Mesendoderm (in vitro differentiated cells): ENCODE data around the gene UBLCP1.

Experiments
- DNase-seq: peaks from one replicate; pipeline ENCODE4 v3.0.0; 2013
- H2AK5ac ChIP-seq: 2 replicates; pipeline ENCODE4 v1.6.1; 2013; ENCODE audit warnings: low read length, inconsistent platforms
- H2BK120ac ChIP-seq: 2 replicates; pipeline ENCODE4 v1.6.1; 2013; ENCODE audit warnings: low read depth, mild to moderate bottlenecking, low read length, moderate library complexity, mixed read lengths
- H2BK15ac ChIP-seq: replicated peaks from 2 replicates; pipeline ENCODE4 v1.6.1; 2013; ENCODE audit warnings: low read depth, mild to moderate bottlenecking, moderate library complexity
- H2BK5ac ChIP-seq: 2 replicates; pipeline ENCODE4 v1.6.1; 2013; ENCODE audit warnings: low read length, inconsistent platforms
- H3K18ac ChIP-seq: 2 replicates; pipeline ENCODE4 v1.6.1; 2013; ENCODE audit warnings: mild to moderate bottlenecking, low read length, mixed read lengths
- H3K23ac ChIP-seq: one replicate; pipeline ENCODE4 v1.6.1; 2013; ENCODE audit warnings: low read length
- H3K27ac ChIP-seq: 2 replicates; pipeline ENCODE4 v1.5.1; 2013; ENCODE audit warnings: low read depth, mild to moderate bottlenecking, inconsistent platforms, low read length, moderate library complexity
- H3K27me3 ChIP-seq: 2 replicates; pipeline ENCODE4 v1.6.1; 2013; ENCODE audit warnings: low read length, control low read depth, mild to moderate bottlenecking, inconsistent platforms; ENCODE audit not compliant: insufficient read depth, poor library complexity
- H3K36me3 ChIP-seq: 2 replicates; pipeline ENCODE4 v1.6.1; 2013; ENCODE audit warnings: low read length, inconsistent platforms; ENCODE audit not compliant: control insufficient read depth, insufficient read depth
- H3K4ac ChIP-seq: one replicate; pipeline ENCODE4 v1.6.1; 2013; ENCODE audit warnings: low read depth, mild to moderate bottlenecking, low read length, moderate library complexity
- H3K4me1 ChIP-seq: 2 replicates; pipeline ENCODE4 v1.6.1; 2013; ENCODE audit warnings: low read depth, low read length, inconsistent platforms; ENCODE audit not compliant: control insufficient read depth
- H3K4me2 ChIP-seq: 2 replicates; pipeline ENCODE4 v1.6.1; 2013; ENCODE audit warnings: low read length
- H3K4me3 ChIP-seq: 2 replicates; pipeline ENCODE4 v1.5.1; 2013; ENCODE audit warnings: mild to moderate bottlenecking, low read length
- H3K56ac ChIP-seq: one replicate; pipeline ENCODE4 v1.6.1; 2013; ENCODE audit warnings: low read length
- H3K79me1 ChIP-seq: 2 replicates; pipeline ENCODE4 v1.6.1; 2013; ENCODE audit warnings: low read length, inconsistent platforms
- H3K79me2 ChIP-seq: 2 replicates; pipeline ENCODE4 v1.6.1; 2013; ENCODE audit warnings: mild to moderate bottlenecking, low read length; ENCODE audit not compliant: control insufficient read depth, insufficient read depth
- H3K9ac ChIP-seq: 2 replicates; pipeline ENCODE4 v1.6.1; 2013; ENCODE audit warnings: low read length, inconsistent platforms
- H4K5ac ChIP-seq: one replicate; pipeline ENCODE4 v1.6.1; 2013; ENCODE audit warnings: low read length
- H4K8ac ChIP-seq: one replicate; pipeline ENCODE4 v1.6.1; 2013; ENCODE audit warnings: low read depth, mild to moderate bottlenecking, control low read depth, low read length, moderate library complexity
- WGBS: extraction: QIAGEN DNeasy Blood & Tissue Kit; methylation state at CpG from one replicate; pipeline ENCODE4 v1.1.7; 2013; ENCODE audit warnings: low lambda C conversion rate, missing lambda C conversion rate; ENCODE audit not compliant: insufficient coverage; ENCODE audit errors: extremely low coverage; 5-methylcytosine and 5-hydroxymethylcytosine counted together

UBLCP1 gene

DNA sequence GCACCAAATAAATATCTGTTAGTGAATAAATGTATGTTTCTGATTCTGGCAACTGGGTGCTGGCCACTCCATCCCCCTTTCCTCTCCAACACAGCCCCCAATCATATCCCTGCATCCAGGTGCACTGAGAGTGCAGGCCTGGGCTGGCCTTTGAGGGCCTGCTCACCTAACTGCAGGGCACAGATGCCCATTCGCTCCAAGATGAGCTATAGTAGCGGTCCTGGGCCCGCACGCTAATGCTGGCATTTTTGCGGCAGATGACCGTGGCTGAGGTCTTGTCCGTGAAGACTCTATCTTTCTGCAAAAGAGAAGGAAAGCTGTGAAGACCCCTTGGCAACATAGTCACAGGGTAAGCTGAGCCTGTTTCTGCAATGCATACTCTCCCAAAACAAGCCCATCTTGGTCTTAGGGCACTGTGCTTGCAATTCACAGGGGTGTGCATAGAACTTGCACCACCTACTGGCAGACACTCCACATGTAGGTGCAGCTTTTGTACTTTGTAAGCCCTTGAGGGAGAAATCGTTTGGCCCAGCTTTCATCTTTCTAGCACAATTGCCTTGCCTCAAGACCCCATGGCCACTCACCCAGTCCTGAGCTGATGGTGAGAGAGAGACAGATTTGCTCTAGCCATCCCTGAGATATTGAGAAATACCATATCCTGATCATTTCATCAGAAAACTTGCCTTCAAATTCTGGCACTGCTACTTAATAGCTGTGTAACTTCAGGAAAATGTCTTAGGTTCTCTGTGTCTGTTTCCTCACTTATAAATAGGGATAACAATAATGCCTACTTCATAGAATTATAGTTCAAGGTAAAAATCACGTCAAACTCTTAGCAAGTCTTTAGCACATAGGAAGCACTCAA, 53.7 kb downstream of the UBLCP1 start:
- Histone ChIP-seq H2AK5ac (no peak overlapping the region), H3K4me3 (no peak overlapping the region), H3K18ac (no peak overlapping the region), H3K4ac (no peak overlapping the region), H4K8ac (no peak overlapping the region), H3K79me1 (no peaks in the 10 kb centered on the region), H2BK120ac (no peak overlapping the region), H3K56ac (no peak overlapping the region), H3K23ac (no peak overlapping the region), H3K27me3 (no peaks in the 10 kb centered on the region), H4K5ac (no peak overlapping the region), H3K4me2 (no peak overlapping the region), H2BK15ac (no peak overlapping the region), H3K79me2 (no peaks in the 10 kb centered on the region), H3K36me3 (no peaks in the 10 kb centered on the region), H2BK5ac (no peak overlapping the region), H3K27ac (no peak overlapping the region), H3K4me1 (no peaks in the 10 kb centered on the region), H3K9ac (no peak overlapping the region)
- no CpG with 5 or more reads among the region's 9 CpGs for WGBS
- DNase-seq = peak; percentile 69

DNA sequence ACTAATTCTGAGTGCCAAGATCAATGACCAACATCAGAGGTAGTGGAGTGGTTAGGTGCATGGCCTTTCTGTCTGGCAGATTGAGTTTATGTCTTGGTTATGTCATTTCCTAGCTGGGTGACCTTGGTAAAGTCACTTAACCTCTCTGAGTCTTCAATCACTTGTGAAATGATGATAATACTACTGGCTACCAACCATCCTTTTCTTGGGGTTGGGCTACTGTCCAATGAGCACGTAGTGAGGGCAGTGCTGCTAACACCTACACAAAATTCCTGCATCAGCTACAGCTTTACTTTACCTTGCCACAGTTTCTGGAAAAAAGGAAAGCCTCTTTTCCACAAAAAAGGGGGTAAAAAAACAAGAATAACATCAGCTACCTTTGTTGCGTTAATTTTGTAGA, 54.8 kb downstream of the UBLCP1 start:
- H3K56ac ChIP-seq = no peak overlapping the region
- no peak overlapping the region for H2BK120ac ChIP-seq
- H3K79me1 ChIP-seq = no peaks in the 10 kb centered on the region
- H3K27ac ChIP-seq = no peak overlapping the region
- no peak overlapping the region for H3K4me3 ChIP-seq
- H3K36me3 ChIP-seq = no peaks in the 10 kb centered on the region
- no peak for DNase-seq
- H3K23ac ChIP-seq = no peak overlapping the region
- no peak overlapping the region for H2AK5ac ChIP-seq
- no peak overlapping the region for H2BK5ac ChIP-seq
- no CpG with 5 or more reads among the region's 2 CpGs for WGBS
- H2BK15ac ChIP-seq = no peak overlapping the region
- no peak overlapping the region for H3K18ac ChIP-seq
- no peak overlapping the region for H3K4me2 ChIP-seq
- no peaks in the 10 kb centered on the region for H3K27me3 ChIP-seq
- H4K5ac ChIP-seq = no peak overlapping the region
- H3K9ac ChIP-seq = no peak overlapping the region
- no peak overlapping the region for H4K8ac ChIP-seq
- no peak overlapping the region for H3K4ac ChIP-seq
- no peaks in the 10 kb centered on the region for H3K4me1 ChIP-seq
- no peaks in the 10 kb centered on the region for H3K79me2 ChIP-seq

DNA sequence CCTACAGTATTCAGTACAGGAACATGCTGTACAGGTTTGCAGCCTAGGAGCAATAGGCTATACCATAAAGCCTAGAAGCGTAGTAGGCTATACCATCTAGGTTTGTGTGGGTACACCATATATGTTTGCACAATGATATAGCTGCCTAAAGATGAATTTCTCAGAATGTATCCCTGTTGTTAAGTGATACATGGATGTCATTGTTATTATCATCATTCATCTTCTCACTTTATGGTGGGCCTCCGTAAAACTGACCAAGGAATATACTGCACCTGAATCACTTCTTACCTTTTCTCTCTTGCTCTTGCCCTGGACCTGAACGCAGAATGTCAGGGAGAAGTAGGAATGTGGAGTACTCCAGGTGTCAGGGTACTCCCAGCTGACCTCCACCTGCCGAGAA, 55.4 kb downstream of the UBLCP1 start:
- WGBS = no CpG with 5 or more reads among the region's 4 CpGs
- Histone ChIP-seq H2BK5ac (no peak overlapping the region), H3K23ac (no peak overlapping the region), H3K9ac (no peak overlapping the region), H4K8ac (no peak overlapping the region), H2BK120ac (no peak overlapping the region), H4K5ac (no peak overlapping the region), H3K79me1 (no peaks in the 10 kb centered on the region), H3K36me3 (no peaks in the 10 kb centered on the region), H3K79me2 (no peaks in the 10 kb centered on the region), H3K18ac (no peak overlapping the region), H3K4ac (no peak overlapping the region), H3K27me3 (no peaks in the 10 kb centered on the region), H3K4me2 (no peak overlapping the region), H3K27ac (no peak overlapping the region), H2BK15ac (no peak overlapping the region), H3K56ac (no peak overlapping the region), H2AK5ac (no peak overlapping the region), H3K4me1 (no peaks in the 10 kb centered on the region), H3K4me3 (no peak overlapping the region)
- no peak for DNase-seq

- no peak for DNase-seq
- Histone ChIP-seq H3K4me3 (no peak overlapping the region), H3K18ac (no peak overlapping the region), H4K5ac (no peak overlapping the region), H2BK5ac (no peak overlapping the region), H3K23ac (no peak overlapping the region), H3K79me2 (no peaks in the 10 kb centered on the region), H3K4ac (no peak overlapping the region), H2AK5ac (no peak overlapping the region), H3K9ac (no peak overlapping the region), H3K4me2 (no peak overlapping the region), H3K79me1 (no peaks in the 10 kb centered on the region), H3K27ac (no peak overlapping the region), H4K8ac (no peak overlapping the region), H3K56ac (no peak overlapping the region), H3K27me3 (no peaks in the 10 kb centered on the region), H3K4me1 (no peaks in the 10 kb centered on the region), H3K36me3 (no peaks in the 10 kb centered on the region), H2BK120ac (no peak overlapping the region), H2BK15ac (no peak overlapping the region)
- no CpG with 5 or more reads among the region's 3 CpGs for WGBS
Measured at GRCh38 chr5:159319363-159319762, 56.3 kb downstream of the UBLCP1 start.

- H3K23ac ChIP-seq = no peak overlapping the region
- H3K56ac ChIP-seq = no peak overlapping the region
- H3K4me2 ChIP-seq = no peak overlapping the region
- WGBS = no CpG with 5 or more reads among the region's 2 CpGs
- no peaks in the 10 kb centered on the region for H3K79me1 ChIP-seq
- H4K8ac ChIP-seq = no peak overlapping the region
- no peak overlapping the region for H3K18ac ChIP-seq
- no peaks in the 10 kb centered on the region for H3K27me3 ChIP-seq
- H2AK5ac ChIP-seq = no peak overlapping the region
- DNase-seq = no peak
- H3K79me2 ChIP-seq = no peaks in the 10 kb centered on the region
- no peak overlapping the region for H3K27ac ChIP-seq
- no peak overlapping the region for H2BK120ac ChIP-seq
- no peak overlapping the region for H2BK15ac ChIP-seq
- H4K5ac ChIP-seq = no peak overlapping the region
- no peaks in the 10 kb centered on the region for H3K4me1 ChIP-seq
- H3K36me3 ChIP-seq = no peaks in the 10 kb centered on the region
- no peak overlapping the region for H3K4ac ChIP-seq
- H3K4me3 ChIP-seq = no peak overlapping the region
- H2BK5ac ChIP-seq = no peak overlapping the region
- H3K9ac ChIP-seq = no peak overlapping the region
Measured at GRCh38 chr5:159319832-159320231, 56.7 kb downstream of the UBLCP1 start.

- H3K4me1 ChIP-seq = no peaks in the 10 kb centered on the region
- H2BK15ac ChIP-seq = no peak overlapping the region
- H3K79me1 ChIP-seq = no peaks in the 10 kb centered on the region
Measured at GRCh38 chr5:159322180-159322579, 59.1 kb downstream of the UBLCP1 start.

More at GRCh38 chr5:159322180-159322579, 59.1 kb downstream of the UBLCP1 start:
- Histone ChIP-seq H3K27me3 (no peaks in the 10 kb centered on the region), H3K4me3 (no peak overlapping the region), H4K5ac (no peak overlapping the region), H3K79me2 (no peaks in the 10 kb centered on the region), H2BK120ac (no peak overlapping the region), H3K23ac (no peak overlapping the region), H3K36me3 (no peaks in the 10 kb centered on the region), H3K4me2 (no peak overlapping the region), H3K27ac (no peak overlapping the region), H3K18ac (no peak overlapping the region), H3K56ac (no peak overlapping the region), H3K9ac (no peak overlapping the region), H3K4ac (no peak overlapping the region), H2AK5ac (no peak overlapping the region), H4K8ac (no peak overlapping the region), H2BK5ac (no peak overlapping the region)
- WGBS = no CpG with 5 or more reads among the region's 6 CpGs
- DNase-seq = no peak
